ENCODE measurements around the gene KLK1. TPM values are rescaled to one million over a fixed set of nuclear protein-coding genes. Genes with fewer than 3 reads are reported as not detected.
"Not testable (repeated sequence)": the region's sequence is repeated elsewhere in the genome, so short reads cannot be mapped to it uniquely, and the experiment has no call there.

The KLK1 gene
- total RNA-seq, 1 donor from 2014 or later, result not detected

GRCh38 chr19:50776131-50776530, 47.5 kb downstream of the KLK1 start:
- Mint-ChIP-seq H3K4me3 (ENCODE audit: unreplicated experiment) (no peak overlapping the region), H3K36me3 (ENCODE audit: low read depth) (no peaks in the 10 kb centered on the region), H3K27me3 (ENCODE audit: low read depth) (peaks cover 63% of the 10 kb centered on the region), H3K9me3 (ENCODE audit: low read depth) (no peaks in the 10 kb centered on the region), H3K27ac (ENCODE audit: unreplicated experiment) (no peak overlapping the region), H3K4me1 (ENCODE audit: low read depth) (peaks cover 7% of the 10 kb centered on the region)
- no peak for DNase-seq (ENCODE audit: low spot score)
- no peak for TF ChIP-seq CTCF (IDR thresholded peaks at IDR 0.05)

- DNase-seq (ENCODE audit: low spot score); H3K9me3 Mint-ChIP-seq (ENCODE audit: low read depth); H3K4me3 Mint-ChIP-seq (ENCODE audit: unreplicated experiment); H3K36me3 Mint-ChIP-seq (ENCODE audit: low read depth); H3K27ac Mint-ChIP-seq (ENCODE audit: unreplicated experiment); H3K4me1 Mint-ChIP-seq (ENCODE audit: low read depth): not testable (repeated sequence)
- peaks cover 38% of the 10 kb centered on the region for H3K27me3 Mint-ChIP-seq (ENCODE audit: low read depth)
Measured at GRCh38 chr19:50773454-50773853, 50.1 kb downstream of the KLK1 start.

GRCh38 chr19:50772912-50773311, 50.7 kb downstream of the KLK1 start:
- not testable (repeated sequence) for H3K4me1 Mint-ChIP-seq (ENCODE audit: low read depth); DNase-seq (ENCODE audit: low spot score); H3K36me3 Mint-ChIP-seq (ENCODE audit: low read depth); H3K27ac Mint-ChIP-seq (ENCODE audit: unreplicated experiment); H3K9me3 Mint-ChIP-seq (ENCODE audit: low read depth); H3K4me3 Mint-ChIP-seq (ENCODE audit: unreplicated experiment)
- H3K27me3 Mint-ChIP-seq (ENCODE audit: low read depth), result peaks cover 34% of the 10 kb centered on the region

GRCh38 chr19:50772476-50772875, 51.1 kb downstream of the KLK1 start:
- no peak for DNase-seq (ENCODE audit: low spot score)
- TF ChIP-seq CTCF (IDR thresholded peaks at IDR 0.05), result no peak
- Mint-ChIP-seq H3K27me3 (ENCODE audit: low read depth) (peaks cover 30% of the 10 kb centered on the region), H3K36me3 (ENCODE audit: low read depth) (no peaks in the 10 kb centered on the region), H3K9me3 (ENCODE audit: low read depth) (no peaks in the 10 kb centered on the region), H3K27ac (ENCODE audit: unreplicated experiment) (no peak overlapping the region), H3K4me1 (ENCODE audit: low read depth) (no peaks in the 10 kb centered on the region), H3K4me3 (ENCODE audit: unreplicated experiment) (no peak overlapping the region)

GRCh38 chr19:50770888-50771287, 52.7 kb downstream of the KLK1 start:
- H3K27me3 Mint-ChIP-seq (ENCODE audit: low read depth), result peaks cover 31% of the 10 kb centered on the region
- H3K4me3 Mint-ChIP-seq (ENCODE audit: unreplicated experiment), result no peak overlapping the region
- no peak overlapping the region for H3K27ac Mint-ChIP-seq (ENCODE audit: unreplicated experiment)
- no peak for DNase-seq (ENCODE audit: low spot score)
- H3K4me1 Mint-ChIP-seq (ENCODE audit: low read depth), result no peaks in the 10 kb centered on the region
- no peaks in the 10 kb centered on the region for H3K36me3 Mint-ChIP-seq (ENCODE audit: low read depth)
- TF ChIP-seq CTCF (IDR thresholded peaks at IDR 0.05), result no peak
- no peaks in the 10 kb centered on the region for H3K9me3 Mint-ChIP-seq (ENCODE audit: low read depth)

- not testable (repeated sequence) for H3K27ac Mint-ChIP-seq (ENCODE audit: unreplicated experiment); DNase-seq (ENCODE audit: low spot score); H3K4me1 Mint-ChIP-seq (ENCODE audit: low read depth); H3K36me3 Mint-ChIP-seq (ENCODE audit: low read depth); H3K4me3 Mint-ChIP-seq (ENCODE audit: unreplicated experiment); H3K9me3 Mint-ChIP-seq (ENCODE audit: low read depth)
- H3K27me3 Mint-ChIP-seq (ENCODE audit: low read depth), result peaks cover 27% of the 10 kb centered on the region
Measured at GRCh38 chr19:50770164-50770563, 53.4 kb downstream of the KLK1 start, which contains the start of gene GPR32. GPR32 (plus strand) TSS chr19:50770464; CDS start chr19:50770601, 137 bp downstream.

Other genes starting within 250 kb of the KLK1 start
- 0.28 to 0.77 TPM (median 0.47 TPM) in 3 replicates for gene SYT3, start 183.9 kb downstream of the KLK1 start, total RNA-seq
- 1.7 to 4.3 TPM (median 2.5 TPM) in 3 replicates for gene C19orf81, start 174.3 kb downstream of the KLK1 start, total RNA-seq
- gene SHANK1, start 104.0 kb downstream of the KLK1 start, total RNA-seq, result 0.27 to 0.65 TPM (median 0.41 TPM) in 3 replicates
- 2.9 to 5.4 TPM (median 5.1 TPM) in 3 replicates for gene CLEC11A, start 100.4 kb downstream of the KLK1 start, total RNA-seq
- gene GPR32, start 53.3 kb downstream of the KLK1 start, total RNA-seq, result not detected in 3 replicates
- not detected in 3 replicates for gene ACP4, start 33.4 kb downstream of the KLK1 start, total RNA-seq
- not detected in 3 replicates for gene KLK15, start 9.8 kb upstream of the KLK1 start, total RNA-seq
- gene KLK3, start 31.1 kb upstream of the KLK1 start, total RNA-seq, result not detected in 3 replicates
- not detected in 3 replicates for gene KLK2, start 49.7 kb upstream of the KLK1 start, total RNA-seq
- not detected in 3 replicates for gene KLK4, start 87.6 kb upstream of the KLK1 start, total RNA-seq
- gene KLK5, start 129.3 kb upstream of the KLK1 start, total RNA-seq, result 0.38 to 0.42 TPM in 2 of 3 replicates, not detected in the other
- not detected in 3 replicates for gene KLK6, start 145.8 kb upstream of the KLK1 start, total RNA-seq
- gene KLK7, start 160.1 kb upstream of the KLK1 start, total RNA-seq, result not detected in 3 replicates
- gene KLK8, start 177.8 kb upstream of the KLK1 start, total RNA-seq, result not detected in 3 replicates
- gene KLK10, start 195.9 kb upstream of the KLK1 start, total RNA-seq, result not detected in 3 replicates
- not detected in 3 replicates for gene KLK11, start 202.8 kb upstream of the KLK1 start, total RNA-seq
- gene KLK12, start 211.2 kb upstream of the KLK1 start, total RNA-seq, result not detected in 3 replicates
- not detected in 3 replicates for gene KLK13, start 241.3 kb upstream of the KLK1 start, total RNA-seq